Endothelial cell of umbilical vein (primary cell): ENCODE data around the gene FAHD1.

Experiments
- POLR2A ChIP-seq: IDR thresholded peaks from 2 replicates; pipeline ENCODE4 v1.6.1; 2012; ENCODE audit warnings: low read depth, mild to moderate bottlenecking, control low read depth, low read length
- POLR2AphosphoS5 ChIP-seq: IDR thresholded peaks from 2 replicates; pipeline ENCODE4 v1.6.1; 2012; ENCODE audit warnings: low read depth, mild to moderate bottlenecking, control low read depth, low read length, moderate library complexity; ENCODE audit not compliant: insufficient read depth
- TF ChIP-seq, protein P1 (sequence below), 2 donors: IDR thresholded peaks; 1 replicate in 1 of 2; 2 replicates in 1 of 2; pipeline ENCODE4 v1.5.1; 2011; ENCODE audit warnings: low read length in 2 of 2, mild to moderate bottlenecking in 2 of 2, moderate library complexity in 2 of 2, control low read depth in 1 of 2, inconsistent platforms in 1 of 2, low read depth in 1 of 2; ENCODE audit not compliant: insufficient read depth in 1 of 2; ENCODE audit errors: extremely low read depth in 1 of 2

DNA sequence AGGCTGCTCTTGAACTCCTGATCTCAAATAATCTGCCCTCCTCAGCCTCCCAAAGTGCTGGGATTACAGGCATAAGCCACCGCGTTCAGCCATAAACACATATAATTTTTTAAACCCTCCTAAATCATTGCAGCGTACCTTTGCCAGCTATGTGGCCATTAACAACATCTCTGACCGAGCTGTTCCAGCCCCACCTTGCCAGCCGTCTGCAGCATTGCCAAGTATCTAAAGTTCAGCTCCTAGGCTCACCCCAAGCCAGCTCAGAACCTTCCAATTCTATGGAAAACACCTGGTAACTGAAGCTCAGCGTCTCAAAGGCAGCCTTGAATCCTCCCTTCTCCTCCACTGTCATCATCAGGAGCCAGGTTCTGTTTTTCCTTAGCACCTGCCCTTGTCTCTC lies 50.1 kb downstream of the FAHD1 start:
- TF ChIP-seq, protein P1, sequence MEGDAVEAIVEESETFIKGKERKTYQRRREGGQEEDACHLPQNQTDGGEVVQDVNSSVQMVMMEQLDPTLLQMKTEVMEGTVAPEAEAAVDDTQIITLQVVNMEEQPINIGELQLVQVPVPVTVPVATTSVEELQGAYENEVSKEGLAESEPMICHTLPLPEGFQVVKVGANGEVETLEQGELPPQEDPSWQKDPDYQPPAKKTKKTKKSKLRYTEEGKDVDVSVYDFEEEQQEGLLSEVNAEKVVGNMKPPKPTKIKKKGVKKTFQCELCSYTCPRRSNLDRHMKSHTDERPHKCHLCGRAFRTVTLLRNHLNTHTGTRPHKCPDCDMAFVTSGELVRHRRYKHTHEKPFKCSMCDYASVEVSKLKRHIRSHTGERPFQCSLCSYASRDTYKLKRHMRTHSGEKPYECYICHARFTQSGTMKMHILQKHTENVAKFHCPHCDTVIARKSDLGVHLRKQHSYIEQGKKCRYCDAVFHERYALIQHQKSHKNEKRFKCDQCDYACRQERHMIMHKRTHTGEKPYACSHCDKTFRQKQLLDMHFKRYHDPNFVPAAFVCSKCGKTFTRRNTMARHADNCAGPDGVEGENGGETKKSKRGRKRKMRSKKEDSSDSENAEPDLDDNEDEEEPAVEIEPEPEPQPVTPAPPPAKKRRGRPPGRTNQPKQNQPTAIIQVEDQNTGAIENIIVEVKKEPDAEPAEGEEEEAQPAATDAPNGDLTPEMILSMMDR (IDR thresholded peaks at IDR 0.05; ENCODE audit: extremely low read depth in 1 of 2, insufficient read depth in 1 of 2, low read depth in 1 of 2, low read length in 2 of 2) = no peak
- TF ChIP-seq POLR2AphosphoS5 = no peak
- TF ChIP-seq POLR2A = no peak
